ENCODE measurements around the gene VSIG10L. TPM values are rescaled to one million over a fixed set of nuclear protein-coding genes. Genes with fewer than 3 reads are reported as not detected.

Gene VSIG10L
- polyA plus RNA-seq, 2 of the 4 experiments (the other 2 are of a cell fraction) = 6.7 to 9.2 TPM

- no peak overlapping the region for H3K4me3 ChIP-seq
- POLR2A ChIA-PET = no interaction called here
- no peaks in the 10 kb centered on the region for H3K9me3 ChIP-seq
- TF ChIP-seq HMGXB4 (CRISPR knock-in tag; IDR thresholded peaks at IDR 0.05; ENCODE audit: borderline replicate concordance) = no peak
- TF ChIP-seq BHLHE40 (IDR thresholded peaks at IDR 0.05; ENCODE audit: low read depth, low read length) = no peak
- TF ChIP-seq NPAS2 (CRISPR knock-in tag; IDR thresholded peaks at IDR 0.05; ENCODE audit: borderline replicate concordance) = no peak
- no peak for TF ChIP-seq FOXS1 (CRISPR knock-in tag; IDR thresholded peaks at IDR 0.05)
- TF ChIP-seq JUN (IDR thresholded peaks at IDR 0.05) = no peak
- TF ChIP-seq NR3C1 (IDR thresholded peaks at IDR 0.05) = no peak
- no peak for DNase-seq (ENCODE audit: low read depth in 1 of 2, low spot score in 1 of 2)
- peak overlapping the region; percentile 32 to 38; a peak in 2 of 6 replicates for H3K27ac ChIP-seq
- 74% methylated on average over 10 of the region's 10 CpGs for WGBS (ENCODE audit: missing lambda C conversion rate)
- CTCF ChIA-PET = interaction anchor here (0.7 to 1.7 kb wide), 3 partner anchors 16 to 25 kb away, joined by 3 to 5 read pairs (median 4); partner anchors contain the start of genes ETFB and NKG7
- ATAC-seq = no peak
- peak overlapping the region; percentile 41; the same call in 2 of the 3 replicates for H3K4me2 ChIP-seq
- FAIRE-seq = no peak
- peaks cover 42% of the 10 kb centered on the region for H3K4me1 ChIP-seq
Observed at GRCh38 chr19:51347209-51347928, 5.4 kb upstream of the VSIG10L start.

GRCh38 chr19:51346742-51347141 lies 4.8 kb upstream of the VSIG10L start:
- 91% methylated on average over 17 of the region's 17 CpGs for WGBS (ENCODE audit: missing lambda C conversion rate)
- Histone ChIP-seq H3K27ac (no peak overlapping the region; a peak in 1 of 6 replicates), H3K9me3 (no peaks in the 10 kb centered on the region), H3K4me1 (peaks cover 48% of the 10 kb centered on the region), H3K4me3 (no peak overlapping the region), H3K4me2 (no peak overlapping the region)
- DNase-seq (ENCODE audit: low read depth in 1 of 2, low spot score in 1 of 2) (no peak), ATAC-seq (no peak), FAIRE-seq (no peak)
- POLR2A ChIA-PET = no interaction called here
- TF ChIP-seq CBX2 (IDR thresholded peaks at IDR 0.05; ENCODE audit: borderline replicate concordance, low read depth) = no peak
- no peak for TF ChIP-seq ZNF302 (CRISPR knock-in tag; IDR thresholded peaks at IDR 0.05)
- TF ChIP-seq NFE2L2 (conservative IDR thresholded peaks at IDR 0.05; ENCODE audit: low read length) = no peak
- no peak for TF ChIP-seq JUNB (IDR thresholded peaks at IDR 0.05)
- no peak for TF ChIP-seq USF2 (IDR thresholded peaks at IDR 0.05)
- no peak for TF ChIP-seq HDAC2 (IDR thresholded peaks at IDR 0.05)
- TF ChIP-seq HES2 (IDR thresholded peaks at IDR 0.05) = no peak
- TF ChIP-seq POLR2A (IDR thresholded peaks at IDR 0.05; ENCODE audit: low read length) = no peak
- no peak for TF ChIP-seq HEYL (CRISPR knock-in tag; IDR thresholded peaks at IDR 0.05)
- TF ChIP-seq E2F6 (IDR thresholded peaks at IDR 0.05; ENCODE audit: borderline replicate concordance, low read depth) = no peak
- TF ChIP-seq REST (IDR thresholded peaks at IDR 0.05) = no peak
- no peak for TF ChIP-seq FOSB (CRISPR knock-in tag; IDR thresholded peaks at IDR 0.05)
- TF ChIP-seq EHF (CRISPR knock-in tag; IDR thresholded peaks at IDR 0.05) = no peak
- no peak for TF ChIP-seq HOXA7 (CRISPR knock-in tag; IDR thresholded peaks at IDR 0.05)
- TF ChIP-seq JUN (IDR thresholded peaks at IDR 0.05) = no peak
- TF ChIP-seq PBX3 (IDR thresholded peaks at IDR 0.05) = no peak
- no peak for TF ChIP-seq RNF2 (IDR thresholded peaks at IDR 0.05; ENCODE audit: borderline replicate concordance, low read depth)
- no peak for TF ChIP-seq SMC3 (IDR thresholded peaks at IDR 0.05)
- no peak for TF ChIP-seq CEBPB (IDR thresholded peaks at IDR 0.05)
- CTCF ChIA-PET = interaction anchor here (1.2 to 1.7 kb wide), 2 partner anchors 16 to 26 kb away, joined by 3 to 5 read pairs; partner anchors contain the start of gene NKG7
